ENCODE data around the gene RAB27A. TPM values are rescaled to one million over a fixed set of nuclear protein-coding genes. Genes with fewer than 3 reads are reported as not detected.

Gene RAB27A
- total and polyA plus RNA-seq, 2 of the 13 experiments (the other 11 are each of a cell fraction or from before 2014, with no cell fraction given), result 3.4 to 8.1 TPM

- peak; percentile 69 for TF ChIP-seq PATZ1 (CRISPR knock-in tag; IDR thresholded peaks at IDR 0.05)
- TF ChIP-seq MEIS2 (CRISPR knock-in tag; IDR thresholded peaks at IDR 0.05), result no peak
- TF ChIP-seq SOX13 (IDR thresholded peaks at IDR 0.05), result no peak
- no peak for TF ChIP-seq SOX13 (CRISPR knock-in tag; conservative IDR thresholded peaks at IDR 0.05 in 1 of 2, IDR thresholded peaks at IDR 0.05 in 1 of 2)
- 0 out of 2 replicates have a peak, but pooled peaks have one; percentile 39 for TF ChIP-seq ZFAT (CRISPR knock-in tag; conservative IDR thresholded peaks at IDR 0.05)
- TF ChIP-seq GLI4 (CRISPR knock-in tag; IDR thresholded peaks at IDR 0.05; ENCODE audit: borderline replicate concordance), result 0 out of 2 replicates have a peak, but pooled peaks have one; percentile 19
- no peak for TF ChIP-seq ZNF557 (CRISPR knock-in tag; IDR thresholded peaks at IDR 0.05)
- 0 out of 2 replicates have a peak, but pooled peaks have one; percentile 4 for TF ChIP-seq KMT2A (CRISPR knock-in tag; IDR thresholded peaks at IDR 0.05)
- TF ChIP-seq ARID5B (CRISPR knock-in tag; IDR thresholded peaks at IDR 0.05), result peak; percentile 53
- peak; percentile 87 for TF ChIP-seq BCL6 (CRISPR knock-in tag; IDR thresholded peaks at IDR 0.05)
- no peak for TF ChIP-seq ZFP36L1 (CRISPR knock-in tag; IDR thresholded peaks at IDR 0.05)
- TF ChIP-seq ZNF263 (CRISPR knock-in tag; IDR thresholded peaks at IDR 0.05), result no peak; the same call in 1 of the 2 replicates
- peak; percentile 58; the same call in 1 of the 2 replicates for TF ChIP-seq YEATS4 (CRISPR knock-in tag; IDR thresholded peaks at IDR 0.05; ENCODE audit: borderline replicate concordance)
- peak; percentile 77; the same call in 1 of the 2 replicates for TF ChIP-seq ZSCAN20 (CRISPR knock-in tag; IDR thresholded peaks at IDR 0.05; ENCODE audit: borderline replicate concordance)
- 0 out of 2 replicates have a peak, but pooled peaks have one; percentile 20 for TF ChIP-seq ZNF704 (CRISPR knock-in tag; IDR thresholded peaks at IDR 0.05; ENCODE audit: borderline replicate concordance)
- TF ChIP-seq ZNF556 (CRISPR knock-in tag; IDR thresholded peaks at IDR 0.05; ENCODE audit: borderline replicate concordance), result 0 out of 2 replicates have a peak, but pooled peaks have one; percentile 22
- TF ChIP-seq HINFP (CRISPR knock-in tag; IDR thresholded peaks at IDR 0.05; ENCODE audit: low read depth), result no peak
- no peak for TF ChIP-seq SOX5 (CRISPR knock-in tag; IDR thresholded peaks at IDR 0.05; ENCODE audit: borderline replicate concordance)
- peak; percentile 83 for TF ChIP-seq PHF21A (CRISPR knock-in tag; IDR thresholded peaks at IDR 0.05)
- peak; percentile 44; the same call in 1 of the 2 replicates for TF ChIP-seq ZNF703 (CRISPR knock-in tag; IDR thresholded peaks at IDR 0.05; ENCODE audit: borderline replicate concordance)
These were observed at the start of gene RAB27A (continued) for GRCh38 chr15:55289746-55290527.
